HG02763 (cell line): ENCODE measurements around the gene ADGRG2.
"Not testable (repeated sequence)": the region's sequence is repeated elsewhere in the genome, so short reads cannot be mapped to it uniquely, and the experiment has no call there.

Experiments
- ATAC-seq: cut with Tn5 transposase; IDR thresholded peaks from one replicate; pipeline ENCODE4 v1.9.1; 2021; ENCODE audit warnings: mild to moderate bottlenecking, moderate library complexity; ENCODE audit not compliant: unreplicated experiment

ADGRG2 gene

DNA sequence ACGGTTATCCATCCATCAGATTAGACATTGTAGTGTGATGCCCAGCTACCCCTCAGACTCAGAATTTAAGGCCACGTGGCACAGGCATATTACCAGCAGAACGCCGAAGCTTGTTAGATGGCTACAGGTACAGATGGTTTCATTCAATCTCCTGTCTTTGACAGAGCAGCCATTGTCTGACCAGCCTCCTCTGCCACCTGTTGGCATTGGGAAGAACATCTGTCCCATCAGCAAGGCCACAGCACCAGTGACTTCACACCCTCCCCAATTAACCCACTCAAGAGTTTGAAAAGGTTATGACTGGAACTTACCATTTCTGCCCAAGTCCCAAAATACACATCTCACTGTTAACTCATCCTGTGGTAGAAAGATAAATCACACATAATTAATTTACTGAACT lies 116.4 kb downstream of the ADGRG2 start:
- ATAC-seq: no peak

DNA sequence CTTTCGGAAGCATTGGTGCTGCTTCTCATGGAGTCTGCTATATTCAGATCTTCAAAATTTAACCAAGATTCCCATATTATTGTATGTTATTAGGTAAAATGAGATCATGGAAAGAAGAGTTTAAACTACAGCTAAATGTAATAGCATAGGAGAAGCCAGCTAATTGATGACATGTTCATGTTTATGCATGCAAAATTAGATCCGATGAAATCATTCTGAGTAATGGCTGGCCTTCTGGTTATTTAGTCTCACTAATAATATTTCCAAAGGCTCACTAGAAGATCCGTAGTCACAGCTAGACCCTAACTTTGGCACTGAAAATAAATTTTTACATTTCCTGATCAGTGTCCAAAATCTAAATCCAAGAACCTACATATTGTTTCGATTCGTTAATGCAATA lies 118.5 kb downstream of the ADGRG2 start:
- ATAC-seq: no peak

DNA sequence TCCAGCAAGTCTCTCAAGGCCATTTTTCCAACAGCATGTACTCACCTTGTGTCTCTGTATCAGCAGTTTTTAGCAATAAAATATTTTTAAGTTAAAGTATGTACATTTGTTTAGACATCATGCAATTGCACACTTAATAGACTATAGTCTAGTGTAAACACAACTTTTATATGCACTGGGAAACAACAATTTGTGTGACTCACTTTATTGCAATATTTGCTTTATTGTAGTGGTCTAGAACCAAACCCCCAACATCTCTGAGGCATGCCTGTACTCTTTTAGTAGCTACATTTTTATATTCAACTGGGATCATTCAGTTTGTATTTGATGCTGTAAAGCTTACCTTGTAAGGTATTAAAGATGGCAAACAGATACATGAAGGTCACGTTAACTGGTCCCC lies 123.6 kb downstream of the ADGRG2 start:
- no peak for ATAC-seq

- no peak for ATAC-seq
These were observed 124.4 kb downstream of the ADGRG2 start for GRCh38 chrX:18997916-18998315.

- no peak for ATAC-seq
These were observed 125.7 kb downstream of the ADGRG2 start for GRCh38 chrX:18996536-18996935.

DNA sequence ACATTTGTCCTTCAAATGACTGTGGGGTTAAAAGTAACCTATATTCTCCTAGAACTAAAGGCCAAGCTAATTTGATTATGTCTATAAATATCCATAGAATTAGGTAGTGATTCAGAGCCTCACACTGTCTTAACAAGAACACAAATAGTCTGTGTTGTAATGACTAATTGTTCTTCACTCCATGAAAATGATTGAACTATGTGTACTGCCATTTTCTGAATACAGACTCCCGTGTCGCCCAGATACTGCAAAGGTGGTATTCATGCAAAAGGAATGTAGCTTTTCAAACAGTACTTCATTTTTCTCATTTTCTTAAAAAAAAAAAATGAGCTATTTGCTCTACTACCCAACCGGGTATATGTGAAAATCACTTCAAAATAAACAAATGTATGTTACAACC lies 127.0 kb downstream of the ADGRG2 start:
- no peak for ATAC-seq

DNA sequence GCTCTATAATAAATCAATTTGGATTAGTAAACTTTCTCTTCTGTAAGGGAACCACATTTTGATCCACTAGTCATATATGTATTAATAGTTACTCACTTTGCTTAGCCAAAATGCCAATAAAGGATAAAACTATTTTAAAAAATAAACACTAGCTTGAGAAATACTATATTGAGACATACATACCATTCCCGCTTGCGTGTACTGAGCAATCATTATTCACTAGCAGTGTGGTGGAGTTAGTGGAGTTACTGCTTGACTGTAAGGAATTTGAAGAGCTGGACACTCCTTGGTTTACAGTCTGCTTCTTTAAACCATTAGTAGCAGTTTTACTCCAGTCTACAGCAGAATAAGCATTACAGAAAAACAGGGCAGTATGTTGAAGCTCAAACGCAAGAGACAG lies 127.6 kb downstream of the ADGRG2 start:
- no peak for ATAC-seq

DNA sequence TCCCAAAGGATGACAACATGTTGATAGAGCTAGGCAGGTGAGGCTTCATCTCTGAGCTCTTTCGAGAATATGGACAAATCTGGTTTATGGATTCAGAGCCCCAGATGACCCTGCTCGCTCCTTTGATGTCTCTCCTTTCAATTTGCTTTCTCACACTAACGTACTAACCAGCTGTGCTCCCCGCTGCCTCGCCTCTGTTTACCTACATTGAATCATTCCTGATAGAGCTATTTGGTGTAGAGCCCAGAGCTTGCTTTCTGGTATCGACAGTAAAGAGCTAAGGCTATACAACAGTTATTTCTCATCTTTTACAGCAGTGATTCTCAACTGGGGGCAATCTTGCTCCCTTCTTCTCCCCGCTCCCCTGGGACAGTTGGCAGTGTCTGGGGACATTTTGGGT lies 129.4 kb downstream of the ADGRG2 start:
- ATAC-seq: no peak

DNA sequence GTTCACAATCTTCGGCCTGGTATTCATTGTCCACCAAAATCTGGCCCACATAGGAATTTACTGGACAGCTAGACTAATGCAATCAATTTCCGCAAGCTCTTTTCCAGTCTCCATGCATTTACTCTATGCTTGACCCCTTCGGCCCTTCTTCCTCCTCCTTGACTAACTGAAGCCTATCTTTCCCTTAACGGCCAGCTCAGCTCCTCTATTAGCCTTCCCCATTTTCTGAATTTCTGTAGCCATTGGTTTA lies 137.2 kb downstream of the ADGRG2 start:
- no peak for ATAC-seq

GRCh38 chrX:18984381-18985185 lies 137.7 kb downstream of the ADGRG2 start:
- ATAC-seq: peak; percentile 82

GRCh38 chrX:18983666-18984380 lies 138.4 kb downstream of the ADGRG2 start, which contains the start of gene PHKA2:
PHKA2 (minus strand) TSS chrX:18984114; CDS start chrX:18983932, 182 bp downstream.
- ATAC-seq: peak; percentile 41

DNA sequence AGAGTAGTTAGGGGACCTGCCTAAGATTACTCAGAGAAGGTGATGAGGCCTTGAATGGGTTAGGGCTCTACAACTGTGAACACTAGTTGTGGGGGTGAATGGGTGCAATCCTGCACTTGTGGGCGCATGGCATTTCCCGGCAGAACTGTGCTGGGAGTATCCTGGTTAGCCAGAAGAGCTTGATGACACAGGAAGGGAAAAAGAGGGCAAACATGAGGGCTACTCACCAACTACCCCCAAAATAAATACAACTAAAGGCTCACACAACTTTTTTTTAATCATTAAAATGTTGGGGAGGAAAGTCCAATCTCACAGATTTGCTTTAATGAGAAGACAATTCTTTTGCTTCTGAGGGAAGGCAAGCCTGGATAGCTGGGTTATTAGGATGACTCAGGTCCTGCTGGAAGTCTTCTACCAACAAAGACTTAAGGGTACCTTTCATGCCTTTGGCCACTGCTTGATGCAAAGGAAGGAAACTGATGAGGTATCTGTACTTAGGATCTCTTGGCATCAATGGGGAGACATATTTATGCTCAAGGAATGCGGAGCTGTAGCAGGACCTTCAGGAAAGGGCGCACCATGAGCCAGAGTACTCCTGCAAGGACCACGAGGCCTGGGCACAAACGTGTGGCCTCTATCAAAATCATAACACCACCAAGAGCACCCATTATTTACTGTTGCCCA lies 141.0 kb downstream of the ADGRG2 start:
- ATAC-seq: no peak

GRCh38 chrX:18980262-18980661 lies 142.0 kb downstream of the ADGRG2 start:
- not testable (repeated sequence) for ATAC-seq

DNA sequence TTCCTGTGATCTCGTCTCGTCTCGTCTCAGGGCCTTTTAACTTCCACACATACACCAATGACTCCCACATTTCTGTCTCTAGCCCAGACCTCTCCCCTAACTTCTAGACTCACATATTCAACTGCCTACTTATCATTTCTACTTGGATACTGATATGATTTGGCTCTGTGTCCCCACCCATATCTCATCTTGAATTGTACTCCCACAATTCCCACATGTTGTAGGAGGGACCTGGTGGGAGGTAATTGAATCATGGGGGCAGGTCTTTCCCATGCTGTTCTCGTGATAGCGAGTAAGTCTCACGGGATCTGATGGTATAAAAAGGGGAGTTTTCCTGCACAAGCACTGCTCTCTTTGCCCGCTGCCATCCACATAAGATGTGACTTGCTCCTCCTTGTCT lies 147.3 kb downstream of the ADGRG2 start:
- no peak for ATAC-seq

DNA sequence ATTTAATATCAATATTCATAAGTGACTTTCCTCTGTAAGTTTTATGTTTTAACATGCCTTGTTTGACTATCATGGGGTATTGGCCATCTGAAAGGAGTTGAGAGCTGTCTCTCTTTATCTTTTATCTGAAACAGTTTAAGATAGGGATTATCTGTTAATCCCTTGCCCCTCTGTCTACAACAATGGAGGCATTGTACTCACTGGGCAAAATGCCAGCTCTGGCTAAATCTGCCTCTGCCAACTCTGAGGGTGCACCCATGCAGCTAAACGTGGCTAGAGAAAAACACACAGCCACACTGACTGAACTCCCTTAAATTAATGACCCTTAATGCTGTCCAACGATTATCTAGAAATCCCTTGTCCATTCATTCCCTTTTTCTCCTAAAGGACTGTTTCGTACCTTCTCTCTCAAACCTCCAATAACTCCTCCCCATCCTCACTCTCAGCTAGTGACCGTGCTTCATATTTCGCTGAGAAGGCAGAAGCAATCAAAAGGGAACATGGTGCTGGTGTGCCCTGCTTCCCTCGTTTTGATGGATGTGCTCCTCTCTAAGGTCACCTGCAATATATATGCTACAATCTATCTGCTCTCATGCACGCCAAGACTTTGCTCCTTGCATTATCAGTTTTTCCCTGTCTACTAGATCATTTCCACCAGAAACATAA lies 148.6 kb downstream of the ADGRG2 start:
- ATAC-seq: no peak

GRCh38 chrX:18971506-18971905 lies 150.8 kb downstream of the ADGRG2 start:
- no peak for ATAC-seq

- no peak for ATAC-seq
These were observed 151.8 kb downstream of the ADGRG2 start for GRCh38 chrX:18970465-18970864.

- ATAC-seq: no peak
These were observed 155.6 kb downstream of the ADGRG2 start for GRCh38 chrX:18966624-18967023.

GRCh38 chrX:18964901-18965300 lies 157.4 kb downstream of the ADGRG2 start:
- ATAC-seq: no peak

GRCh38 chrX:18964026-18964425 lies 158.2 kb downstream of the ADGRG2 start:
- no peak for ATAC-seq

- ATAC-seq: no peak
These were observed 159.9 kb downstream of the ADGRG2 start for GRCh38 chrX:18962329-18962728.
